Astrocyte of the spinal cord (primary cell): ENCODE measurements around the gene PCSK1.

ENCODE experiments used
- DNase-seq: peaks from one replicate; pipeline ENCODE4 v3.0.0; 2011; ENCODE audit warnings: low read depth, low spot score
- H3K4me3 ChIP-seq: 2 replicates; pipeline ENCODE4 v1.5.1; 2011; ENCODE audit warnings: low read depth, mild to moderate bottlenecking, low read length, moderate library complexity
- in situ Hi-C: cut with HindIII; loops from 2 replicates; pipeline ENCODE4 v1.10.0; 2017; ENCODE audit warnings: low sequenced_read_pairs
- TF ChIP-seq, protein P1 (sequence below): IDR thresholded peaks from 2 replicates; pipeline ENCODE4 v1.5.1; 2012; ENCODE audit warnings: low read depth, mild to moderate bottlenecking, low read length, inconsistent platforms

Gene PCSK1

DNA sequence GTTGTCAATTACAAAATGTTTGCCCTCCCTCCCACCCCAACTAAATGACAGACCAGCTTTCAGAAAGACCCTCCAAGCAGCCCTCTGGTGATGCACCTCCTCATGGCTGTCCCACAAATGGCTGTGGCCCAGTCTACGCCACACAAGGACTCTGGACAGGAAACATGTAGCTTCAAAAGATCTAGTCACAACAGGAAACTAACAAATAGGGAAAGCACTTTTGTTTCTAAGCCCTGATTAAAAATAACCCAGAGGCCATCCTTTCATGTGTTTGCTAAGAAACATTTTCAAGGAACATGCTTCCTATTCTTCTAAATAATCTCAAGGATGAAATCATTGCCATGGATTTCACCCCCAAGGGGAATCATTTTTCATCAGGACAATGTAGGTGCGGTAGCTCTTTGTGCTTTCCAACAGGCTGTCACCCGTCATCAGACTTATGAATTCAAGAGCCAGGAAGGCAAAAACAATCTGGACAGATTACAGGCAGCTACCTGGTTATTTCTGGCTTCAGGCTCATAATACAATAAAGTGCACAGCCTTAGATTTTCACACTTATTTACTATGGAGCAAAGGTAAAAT lies 20.1 kb downstream of the PCSK1 start:
- DNase-seq: no peak
- in situ Hi-C loops: no loop called here

DNA sequence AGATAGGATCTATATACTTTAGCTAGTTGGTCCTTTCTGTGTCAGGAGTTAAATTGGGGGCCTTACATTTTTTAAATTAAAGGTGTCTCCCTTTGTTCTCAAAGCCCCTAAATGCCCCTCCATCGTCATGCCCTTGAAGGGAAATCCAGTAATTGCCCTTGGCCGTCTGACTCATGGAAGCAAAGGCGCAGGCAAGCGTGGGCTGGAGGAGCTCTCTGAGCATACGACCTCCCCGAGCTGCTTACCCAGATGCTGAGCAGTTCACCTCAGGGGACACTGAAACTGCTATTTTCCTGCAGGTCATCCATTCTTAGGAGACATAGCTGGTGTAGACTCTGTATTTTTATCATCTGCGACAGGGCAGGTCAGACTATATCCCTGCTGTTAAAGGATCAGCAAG lies 23.0 kb downstream of the PCSK1 start:
- H3K4me3 ChIP-seq: no peak overlapping the region
- TF ChIP-seq, protein P1, sequence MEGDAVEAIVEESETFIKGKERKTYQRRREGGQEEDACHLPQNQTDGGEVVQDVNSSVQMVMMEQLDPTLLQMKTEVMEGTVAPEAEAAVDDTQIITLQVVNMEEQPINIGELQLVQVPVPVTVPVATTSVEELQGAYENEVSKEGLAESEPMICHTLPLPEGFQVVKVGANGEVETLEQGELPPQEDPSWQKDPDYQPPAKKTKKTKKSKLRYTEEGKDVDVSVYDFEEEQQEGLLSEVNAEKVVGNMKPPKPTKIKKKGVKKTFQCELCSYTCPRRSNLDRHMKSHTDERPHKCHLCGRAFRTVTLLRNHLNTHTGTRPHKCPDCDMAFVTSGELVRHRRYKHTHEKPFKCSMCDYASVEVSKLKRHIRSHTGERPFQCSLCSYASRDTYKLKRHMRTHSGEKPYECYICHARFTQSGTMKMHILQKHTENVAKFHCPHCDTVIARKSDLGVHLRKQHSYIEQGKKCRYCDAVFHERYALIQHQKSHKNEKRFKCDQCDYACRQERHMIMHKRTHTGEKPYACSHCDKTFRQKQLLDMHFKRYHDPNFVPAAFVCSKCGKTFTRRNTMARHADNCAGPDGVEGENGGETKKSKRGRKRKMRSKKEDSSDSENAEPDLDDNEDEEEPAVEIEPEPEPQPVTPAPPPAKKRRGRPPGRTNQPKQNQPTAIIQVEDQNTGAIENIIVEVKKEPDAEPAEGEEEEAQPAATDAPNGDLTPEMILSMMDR: no peak
- no peak for DNase-seq
- in situ Hi-C loops: no loop called here

More for the DNA sequence above, 20.1 kb downstream of the PCSK1 start:
- TF ChIP-seq, protein P1: no peak
- no peak overlapping the region for H3K4me3 ChIP-seq

DNA sequence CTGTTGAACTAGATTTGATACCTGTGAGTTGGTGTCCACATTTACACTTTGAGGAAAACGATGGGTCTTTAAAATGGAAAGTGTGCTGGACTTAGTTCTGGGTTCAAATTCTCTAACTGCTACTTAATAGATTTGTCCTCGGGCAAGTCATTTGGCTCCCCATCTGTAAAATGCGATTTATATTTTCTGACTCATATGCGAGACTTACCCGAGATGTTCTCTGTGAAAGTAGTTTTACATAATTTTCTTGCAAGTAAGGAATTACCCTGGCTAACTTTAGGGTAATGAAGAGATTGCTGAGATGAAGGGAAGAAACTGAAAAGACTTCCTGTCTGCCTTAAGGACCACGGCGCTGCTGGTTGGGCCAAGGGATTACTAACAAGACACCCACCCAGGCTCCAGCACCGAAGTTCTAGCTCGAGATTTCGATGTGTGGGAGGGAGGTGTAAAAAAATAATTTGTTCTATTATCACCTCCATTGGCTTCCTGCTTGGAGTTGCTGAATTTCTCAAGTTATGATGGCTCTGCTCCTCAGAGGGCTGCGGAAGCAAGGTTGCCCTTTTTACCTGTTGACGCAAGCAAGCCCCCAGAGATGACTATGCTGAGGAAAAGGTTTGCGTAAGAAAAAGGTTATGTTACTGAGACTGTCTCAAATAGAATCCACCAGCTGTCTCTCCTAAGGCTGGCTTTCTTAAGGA lies 24.1 kb downstream of the PCSK1 start:
- TF ChIP-seq, protein P1: no peak
- no peak for DNase-seq
- in situ Hi-C loops: no loop called here
- no peak overlapping the region for H3K4me3 ChIP-seq

DNA sequence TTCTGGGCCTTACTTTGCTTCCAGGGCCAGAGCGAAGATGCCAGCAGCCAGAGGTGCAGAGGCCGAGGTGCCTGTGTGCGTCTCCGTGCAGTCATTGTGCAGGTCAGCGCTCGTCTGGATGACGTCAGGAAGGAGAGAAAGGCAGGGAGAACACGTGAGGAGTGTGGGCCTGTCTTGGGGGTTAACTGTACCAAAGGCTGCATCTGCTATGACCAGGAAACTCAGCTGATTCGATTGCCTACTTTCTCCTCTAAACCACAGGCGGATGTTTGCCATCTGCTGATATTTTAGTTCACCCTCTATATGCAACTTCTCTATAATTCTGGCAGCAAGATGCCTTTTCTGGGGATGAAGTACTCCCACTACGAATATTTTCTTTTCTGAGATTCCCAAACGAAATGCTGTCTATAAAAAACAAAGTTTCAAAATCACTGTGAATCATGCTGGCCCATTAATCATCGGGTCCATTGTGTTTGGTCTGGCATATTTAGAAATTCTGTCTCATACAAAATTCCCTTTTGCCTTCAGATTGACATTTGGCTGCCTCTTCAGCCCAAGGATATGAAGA lies 24.8 kb downstream of the PCSK1 start:
- no peak overlapping the region for H3K4me3 ChIP-seq
- TF ChIP-seq, protein P1: no peak
- DNase-seq: no peak
- in situ Hi-C loops: no loop called here

DNA sequence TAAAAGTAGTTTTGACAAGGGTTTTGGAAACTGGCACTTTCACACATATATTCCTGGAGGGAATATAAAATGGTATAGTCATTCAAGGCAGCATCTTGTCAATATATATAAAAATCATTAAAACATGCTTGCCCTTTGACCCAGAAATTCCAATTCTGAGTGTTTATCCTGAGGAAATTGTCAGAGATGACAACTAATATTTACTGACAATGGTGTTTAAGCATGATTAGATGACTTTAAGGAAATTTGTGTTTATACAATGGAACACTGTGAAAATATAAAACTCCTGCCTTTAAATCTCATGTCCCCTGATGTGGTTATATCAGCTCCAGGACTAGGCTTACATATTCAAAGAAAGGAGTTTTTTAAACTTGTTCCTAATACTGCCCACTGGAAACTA lies 25.6 kb downstream of the PCSK1 start:
- H3K4me3 ChIP-seq: no peak overlapping the region
- DNase-seq: no peak
- TF ChIP-seq, protein P1: no peak
- in situ Hi-C loops: no loop called here

DNA sequence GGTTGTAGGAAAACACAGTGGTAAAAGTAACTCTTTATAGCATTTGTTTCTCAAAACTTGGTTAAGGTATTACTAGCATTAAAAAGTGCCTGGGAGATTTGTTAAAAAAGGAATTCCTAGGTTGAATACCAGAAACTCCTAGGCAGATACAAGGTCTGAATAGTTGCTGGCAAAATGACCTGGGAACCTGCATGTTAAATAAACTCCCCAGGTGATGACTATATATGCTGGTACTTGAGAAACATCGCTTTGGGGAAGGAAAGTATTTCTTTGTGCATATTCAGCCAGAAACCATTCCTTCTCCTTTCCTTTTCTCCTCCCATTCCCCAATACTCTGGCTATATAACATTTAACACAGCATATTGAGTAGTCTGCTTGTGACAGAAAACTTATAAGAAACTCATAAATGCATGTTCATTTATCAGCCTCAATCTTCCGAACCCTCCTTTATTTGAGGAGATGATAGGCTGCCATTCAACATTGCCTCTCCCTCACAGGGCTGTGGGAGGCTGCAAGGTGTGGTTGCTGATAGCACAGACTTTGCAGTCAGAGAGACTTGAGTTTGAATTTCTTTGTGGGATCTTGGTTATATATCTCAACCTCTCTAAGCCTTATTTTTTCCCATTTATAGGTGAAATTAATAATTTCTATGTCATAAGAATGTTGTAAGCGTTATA lies 28.7 kb downstream of the PCSK1 start:
- DNase-seq: no peak
- in situ Hi-C loops: no loop called here
- TF ChIP-seq, protein P1: no peak
- no peak overlapping the region for H3K4me3 ChIP-seq
